NCI-H526 treated with DMSO at 0.1 percent for 48 hours (cell line): ENCODE data around the gene ADD1.

Experiments
- DNase-seq: peaks from one replicate; lab custom pipeline; 2025; lab: John Stamatoyannopoulos, UW

Gene ADD1

DNA sequence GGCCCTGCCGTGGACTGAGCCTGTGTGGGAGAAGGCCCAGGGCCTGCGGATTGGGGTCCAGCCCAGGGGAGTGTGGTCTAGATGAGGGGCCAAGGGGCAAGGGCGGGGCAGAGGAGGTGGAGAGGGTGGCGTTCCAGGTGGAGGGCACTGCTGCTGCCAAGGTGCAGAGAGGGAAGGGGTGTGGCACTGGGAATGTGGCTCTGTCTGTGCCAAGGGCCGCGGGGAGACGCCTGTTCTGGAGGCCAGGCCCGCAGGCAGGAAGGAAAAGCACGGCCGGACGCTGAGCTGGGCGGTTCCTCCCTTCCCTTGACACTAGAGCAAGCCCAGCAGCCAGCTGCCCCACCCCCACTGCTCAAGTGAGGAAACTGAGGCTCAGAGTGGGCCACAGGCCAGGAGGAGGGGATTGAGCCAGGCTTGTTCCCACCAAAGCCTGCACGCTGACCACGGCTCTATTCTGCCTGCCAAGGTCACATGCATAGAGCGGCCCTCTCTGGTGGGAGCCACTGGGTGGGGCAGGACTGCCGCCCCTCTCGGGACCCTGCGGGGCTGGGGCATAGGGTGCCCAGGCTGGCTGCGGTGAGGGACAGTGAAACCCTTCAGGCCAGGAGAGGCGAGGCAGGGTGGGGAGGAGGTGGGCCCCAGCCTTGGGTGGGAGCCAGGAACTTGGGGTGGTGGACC is 37.8 kb upstream of the ADD1 start:
- no peak for DNase-seq

DNA sequence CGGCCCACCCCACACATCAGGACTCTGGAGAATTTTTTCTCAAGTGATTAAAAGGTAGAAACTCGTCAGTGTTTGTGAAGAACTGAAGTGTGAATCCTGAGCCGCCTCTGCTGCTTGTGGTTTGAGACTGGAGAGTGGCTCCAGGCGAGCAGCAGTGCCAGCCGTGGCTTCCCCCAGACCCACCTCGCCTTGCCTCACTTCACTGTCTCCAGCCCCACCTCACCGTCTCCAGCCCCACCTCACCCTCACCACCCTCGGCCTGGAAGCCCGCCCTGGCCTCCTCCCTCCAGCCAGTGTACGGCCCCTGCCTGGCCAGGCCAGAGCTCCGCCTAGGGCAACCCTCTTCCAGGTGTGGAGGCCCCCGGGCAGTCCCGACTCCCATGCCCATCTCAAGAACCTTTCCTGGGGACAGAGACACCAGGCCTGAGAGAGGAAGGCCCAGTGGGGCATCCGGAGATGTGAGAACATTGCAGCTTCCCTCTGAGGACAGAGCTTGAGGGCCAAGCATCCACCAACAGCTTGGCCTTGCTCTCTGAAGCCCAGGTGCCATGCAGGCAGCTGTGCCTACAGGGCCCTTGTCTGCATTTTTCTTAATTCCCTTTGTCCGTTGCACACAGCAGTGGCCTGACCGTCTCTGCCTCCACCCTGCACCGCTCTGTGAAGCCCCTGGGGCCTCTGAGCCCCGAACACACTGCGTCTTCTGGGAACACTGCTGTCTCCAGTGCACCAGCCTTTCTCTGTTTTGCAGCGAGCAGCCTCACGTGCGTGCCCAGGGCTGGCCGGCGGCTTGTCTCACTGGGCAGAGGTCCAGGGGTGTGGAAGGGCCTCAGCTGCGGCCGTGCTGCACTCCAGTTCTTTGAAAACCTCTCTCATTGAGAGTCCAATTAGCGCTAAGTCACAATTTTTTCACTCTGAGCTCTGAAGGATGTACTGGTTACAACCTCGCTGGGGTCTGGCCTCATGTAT is 37.0 kb upstream of the ADD1 start:
- no peak for DNase-seq

DNA sequence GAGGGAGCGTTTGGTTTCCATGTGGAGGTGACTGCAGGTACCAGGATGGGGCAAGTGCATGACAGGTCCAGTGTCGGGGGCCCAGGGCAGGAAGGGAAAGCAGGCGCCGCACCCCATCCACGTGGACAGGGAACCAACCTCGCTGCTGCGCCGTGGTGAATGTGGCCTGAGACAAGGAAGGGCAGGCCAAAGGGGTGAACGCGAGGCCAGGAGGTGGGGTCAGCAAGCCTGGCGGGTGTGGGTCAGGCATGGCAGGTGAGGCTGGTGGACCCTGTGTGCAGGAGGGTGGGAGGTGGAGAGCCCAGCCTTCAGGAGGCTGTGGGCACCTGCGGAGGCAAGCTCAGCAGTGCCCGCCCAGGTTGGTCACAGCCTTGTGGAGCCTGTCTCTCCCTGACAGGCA is 36.1 kb upstream of the ADD1 start:
- no peak for DNase-seq

DNA sequence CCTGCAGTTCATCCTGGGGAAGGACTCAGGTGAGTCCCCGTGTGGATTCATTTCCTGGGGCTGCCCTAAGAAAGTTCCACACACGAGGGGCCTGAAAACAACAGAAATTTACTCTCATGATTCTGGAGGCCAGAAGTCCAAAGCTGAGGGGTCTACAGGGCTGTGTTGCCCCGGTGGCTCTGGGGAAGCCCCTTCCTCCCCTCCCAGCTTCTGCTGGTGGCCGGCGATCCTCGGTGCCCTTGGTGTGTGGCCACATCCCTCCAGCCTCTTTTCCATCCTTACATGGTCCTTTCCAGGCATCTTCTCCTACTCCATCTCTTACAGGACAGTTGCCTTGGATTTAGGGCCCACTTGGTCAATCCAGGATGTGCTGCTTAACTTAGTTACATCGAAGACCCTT is 35.6 kb upstream of the ADD1 start:
- DNase-seq, result no peak

DNA sequence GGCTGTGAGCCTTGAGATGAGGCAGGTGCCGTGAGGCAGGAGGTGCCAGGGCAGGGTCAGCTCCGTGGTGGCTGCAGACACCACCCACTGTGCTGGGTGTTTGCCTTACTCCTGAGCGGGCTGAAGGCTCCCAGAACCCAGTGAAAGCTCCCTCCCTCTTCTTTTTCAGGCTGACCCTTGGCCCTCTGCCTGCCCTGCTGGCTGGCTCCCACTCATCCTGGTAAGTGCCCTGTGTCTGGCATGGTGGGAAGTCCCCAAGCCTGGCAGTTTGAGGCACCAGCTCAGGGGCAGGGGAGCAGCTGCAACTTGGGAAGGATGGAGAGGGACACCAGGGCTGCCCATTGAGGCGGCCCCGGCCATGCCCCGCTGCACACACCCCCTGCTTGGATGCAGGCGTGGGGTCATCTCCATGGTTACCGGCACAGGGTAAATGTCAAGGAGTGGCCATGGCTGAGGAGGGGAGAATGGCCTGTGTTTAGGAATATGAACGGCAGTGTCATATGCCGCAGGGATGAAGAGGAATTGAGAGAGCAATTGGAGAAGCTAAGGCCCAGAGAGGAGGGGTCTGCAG is 33.9 kb upstream of the ADD1 start:
- no peak for DNase-seq

DNA sequence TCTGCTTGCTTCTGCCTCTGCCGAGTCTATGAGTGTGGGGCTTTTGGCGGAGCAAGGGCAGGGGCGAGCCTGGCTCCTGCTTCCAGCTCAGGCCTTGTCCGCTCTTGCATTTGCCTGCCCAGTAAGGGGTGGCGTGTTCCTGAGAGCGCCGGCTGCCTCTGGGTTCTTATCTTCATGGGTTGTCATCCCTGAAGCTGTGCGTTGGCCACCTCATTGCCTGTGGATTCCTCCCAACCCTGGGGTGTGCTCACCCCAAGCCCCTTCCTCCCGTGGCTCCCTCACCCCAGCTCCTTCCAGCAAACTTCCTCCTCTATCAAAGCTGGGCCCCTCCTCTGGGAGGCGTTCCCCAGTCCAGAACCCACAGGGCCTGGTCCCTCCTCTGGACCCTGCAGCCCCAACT is 33.3 kb upstream of the ADD1 start:
- DNase-seq, result no peak

DNA sequence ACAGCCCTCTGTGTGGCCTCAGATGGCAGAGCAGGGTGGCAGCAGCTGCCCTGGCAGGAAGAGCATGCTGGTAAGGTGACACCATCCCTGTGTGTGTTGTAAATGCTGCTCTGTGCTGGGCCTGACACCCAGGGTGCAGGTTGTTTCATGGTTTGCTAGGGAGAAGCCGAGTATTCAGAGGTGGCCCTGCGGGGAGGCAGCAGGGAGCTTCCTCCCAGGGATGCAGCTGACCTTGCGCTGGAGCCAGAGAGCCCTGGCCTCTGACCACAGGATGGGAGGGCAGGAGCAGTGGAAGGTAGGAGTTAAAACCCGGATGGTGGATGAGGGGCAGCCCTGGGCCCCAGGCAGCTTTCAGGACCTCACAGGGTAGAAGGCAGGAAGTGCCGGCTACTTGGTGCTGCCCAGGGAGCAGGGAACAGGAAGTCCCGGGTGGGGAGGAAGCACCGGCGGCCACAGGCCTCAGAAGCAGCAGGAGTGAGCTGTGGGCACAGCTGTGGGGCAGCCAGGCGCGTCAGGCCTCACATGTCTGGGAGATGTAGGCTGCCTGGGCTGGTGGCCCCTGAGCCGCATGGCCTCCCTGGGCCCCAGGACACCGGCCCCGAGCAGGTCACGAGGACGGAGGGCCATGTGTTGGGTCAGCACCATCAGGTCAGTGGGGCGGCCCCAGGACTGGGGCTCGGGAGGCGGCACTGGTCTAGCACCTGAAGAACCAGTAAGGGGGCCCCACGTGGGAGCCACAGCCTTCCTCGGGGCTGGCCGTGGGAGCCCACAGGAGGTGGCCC is 31.6 kb upstream of the ADD1 start:
- DNase-seq, result no peak

DNA sequence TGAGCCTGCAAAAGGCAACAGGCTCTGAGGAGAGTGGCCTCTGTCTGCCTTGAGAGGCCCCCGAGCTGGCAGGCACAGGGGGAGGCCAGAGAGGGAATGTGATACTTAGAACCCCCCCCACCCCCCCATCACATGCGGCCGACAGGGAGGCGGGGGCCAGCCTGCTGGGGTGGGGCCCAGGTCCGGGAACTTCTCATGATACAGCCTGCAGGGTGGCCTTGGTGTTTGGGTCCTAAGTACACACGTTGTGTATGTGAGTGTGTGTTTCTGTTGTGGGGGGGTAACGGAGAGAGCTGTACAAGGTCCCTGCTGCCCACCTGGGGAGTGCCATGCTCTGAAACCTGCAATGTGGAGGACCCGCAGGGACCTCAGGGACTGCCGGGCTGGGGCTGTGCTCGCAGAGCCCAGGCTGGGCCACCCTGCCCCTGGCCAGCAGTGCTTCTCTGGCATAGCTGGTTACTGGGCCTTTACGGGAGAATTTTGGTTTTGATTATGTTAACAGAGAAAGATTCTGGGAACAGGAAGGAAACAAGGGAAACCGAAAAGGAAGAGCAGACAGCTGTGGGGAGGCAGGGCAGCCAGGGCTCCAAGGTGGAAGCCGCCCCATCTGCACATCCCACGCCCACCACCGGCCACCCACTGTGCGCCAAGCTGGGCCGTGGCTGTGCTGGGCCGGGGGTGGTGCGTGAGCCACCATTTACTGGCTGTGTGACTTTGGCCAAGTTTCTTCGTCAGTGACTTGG is 30.9 kb upstream of the ADD1 start:
- no peak for DNase-seq

DNA sequence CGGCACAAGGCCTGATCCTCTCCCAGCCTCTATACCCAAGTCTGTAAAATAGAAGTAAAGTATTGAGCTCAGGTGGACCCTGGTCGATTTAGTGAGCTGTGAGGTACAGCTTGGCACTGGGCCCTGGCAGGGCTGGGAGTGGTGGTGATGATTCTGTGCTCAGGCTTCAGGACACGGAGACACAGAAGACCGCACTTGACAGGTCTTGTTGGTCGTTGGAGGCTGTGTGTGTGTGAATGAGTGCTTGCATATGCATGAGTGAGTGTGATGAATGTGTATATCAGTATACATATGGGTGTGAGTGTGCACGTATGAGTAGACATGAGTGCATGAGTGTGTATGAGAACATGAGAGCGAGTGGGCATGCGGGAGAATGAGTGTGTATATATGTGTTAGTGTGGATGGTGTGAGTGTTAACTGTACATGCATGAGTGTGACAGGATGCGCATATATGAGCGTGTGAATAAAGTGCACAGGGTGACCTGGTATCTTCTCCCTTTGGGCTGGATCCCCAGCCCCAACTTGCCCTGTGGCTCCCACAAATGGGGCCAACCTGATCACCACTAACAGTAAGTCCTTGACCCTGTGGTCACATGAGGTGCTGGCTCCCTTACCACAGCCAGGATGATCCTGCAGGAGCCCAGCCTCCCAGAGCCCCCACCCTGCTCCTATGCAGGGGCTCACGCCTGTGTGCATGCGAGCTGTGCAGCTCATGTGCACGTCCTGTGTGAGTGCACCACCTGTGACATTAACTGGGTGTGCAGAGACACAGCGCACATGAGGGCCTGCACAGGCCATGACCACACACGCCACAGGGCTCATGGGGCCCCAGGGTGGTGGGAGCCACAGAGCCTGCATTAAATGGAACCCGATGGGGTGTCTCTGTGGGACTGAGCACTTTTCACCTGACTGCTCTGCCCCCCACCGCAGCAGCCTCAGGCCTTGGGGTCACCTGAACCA is 29.9 kb upstream of the ADD1 start:
- DNase-seq, result no peak

DNA sequence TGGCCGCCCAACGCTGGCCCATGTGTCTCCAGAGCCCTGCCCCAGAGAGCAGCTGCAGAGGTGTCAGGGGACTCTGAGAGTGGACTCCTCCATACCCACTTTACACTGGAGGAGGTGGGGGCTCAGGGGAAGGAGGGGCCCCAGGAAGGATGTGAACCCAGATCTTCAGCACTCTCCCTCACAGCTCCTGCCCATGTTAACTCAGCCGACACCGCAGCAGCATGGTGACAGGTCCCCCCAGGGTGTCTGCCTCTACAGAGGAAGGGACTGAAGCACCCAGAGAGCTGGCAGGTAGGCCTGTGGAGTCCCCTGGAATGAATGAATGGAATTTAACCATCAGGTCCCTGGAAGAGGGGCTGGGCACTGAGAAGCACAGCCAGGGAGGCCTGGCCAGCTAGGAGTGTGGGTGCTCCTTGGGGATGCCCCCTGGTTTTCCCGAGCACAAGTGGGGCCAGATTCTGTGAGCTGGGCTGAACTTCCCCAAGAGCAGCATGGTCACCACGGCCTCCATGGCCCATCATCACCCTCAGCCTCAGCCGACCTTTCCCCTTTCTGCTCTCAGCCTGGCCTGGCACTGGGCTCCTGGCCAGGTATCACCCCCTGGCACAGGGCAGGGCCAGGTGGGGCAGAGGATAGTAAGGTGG is 28.9 kb upstream of the ADD1 start:
- DNase-seq, result no peak

DNA sequence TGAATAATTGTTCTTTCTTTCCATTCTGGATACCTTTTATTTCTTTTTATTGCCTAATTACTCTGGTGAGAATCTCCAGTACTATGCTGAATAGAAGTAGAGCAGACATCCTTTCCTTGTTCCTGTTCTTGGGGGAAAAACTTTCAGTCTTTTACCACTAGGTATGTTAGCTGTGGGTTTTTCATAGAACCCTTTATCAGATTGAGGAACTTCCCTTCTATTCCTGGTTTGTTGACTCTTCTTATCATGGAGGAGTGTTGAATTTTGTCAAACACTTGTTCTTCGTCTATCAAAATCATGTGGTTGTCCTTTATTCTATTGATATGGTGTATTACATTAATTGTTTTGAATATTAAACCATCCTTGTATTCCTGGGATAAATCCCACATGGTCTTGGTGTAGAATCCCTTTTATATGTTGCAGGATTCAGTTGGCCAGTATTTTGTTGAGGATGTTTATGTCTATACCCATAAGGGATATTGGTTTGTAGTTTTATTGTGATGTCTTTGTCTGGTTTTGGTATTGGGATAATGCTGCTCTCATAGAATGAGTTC is 27.2 kb upstream of the ADD1 start:
- DNase-seq, result no peak

DNA sequence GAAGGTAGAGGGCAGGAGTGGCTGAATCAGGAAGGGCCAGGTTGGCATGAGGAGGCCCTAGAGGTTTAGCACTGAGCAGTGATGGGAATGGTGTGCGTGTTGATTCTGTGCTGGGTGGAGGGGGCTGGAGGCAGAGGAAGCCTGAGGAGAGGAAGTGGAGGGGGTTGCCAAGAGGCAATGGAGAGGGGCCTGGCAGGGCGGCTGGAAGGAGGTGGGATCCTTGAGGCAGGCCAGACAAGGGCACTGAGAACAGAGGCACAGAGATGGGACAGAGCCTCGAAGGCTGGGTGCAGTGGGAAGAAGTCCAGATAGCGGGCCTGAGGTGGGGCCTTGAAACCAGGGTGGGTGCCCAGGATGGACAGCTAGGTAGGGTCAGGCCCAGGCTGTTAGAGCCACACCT is 26.5 kb upstream of the ADD1 start:
- no peak for DNase-seq

DNA sequence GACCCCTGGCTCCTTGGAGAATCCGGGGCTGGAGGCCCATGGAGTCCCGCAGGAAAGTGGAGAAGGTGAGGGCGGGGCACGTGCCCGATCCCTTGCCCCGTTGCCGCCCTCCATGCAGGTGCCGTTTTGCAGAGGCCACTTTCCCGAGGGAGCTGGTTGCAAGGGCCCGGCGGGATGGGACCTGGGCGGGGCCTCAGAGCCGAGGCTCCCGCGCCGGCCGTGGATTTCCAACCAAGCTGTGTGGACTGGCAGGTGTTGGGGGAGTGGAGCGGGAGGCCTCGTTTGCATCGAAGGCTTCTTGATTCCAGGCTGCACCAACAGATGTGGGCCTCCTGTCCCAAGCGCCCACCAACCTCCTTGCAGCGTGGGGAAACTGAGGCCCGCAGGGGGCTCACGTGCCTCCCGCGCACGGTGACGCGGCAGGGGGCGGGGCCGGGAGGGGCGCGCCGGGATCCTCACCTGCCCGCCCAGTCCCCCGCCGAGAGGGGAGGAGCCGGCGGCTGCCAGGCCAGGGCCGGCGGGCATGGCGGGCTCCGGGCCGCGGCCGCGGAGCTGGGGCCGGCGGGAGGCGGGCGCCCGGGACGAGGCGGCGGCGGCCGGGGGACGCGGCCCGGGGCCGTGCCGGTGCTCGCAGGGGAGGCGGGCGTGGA is 25.8 kb upstream of the ADD1 start:
- DNase-seq, result peak; percentile 48

DNA sequence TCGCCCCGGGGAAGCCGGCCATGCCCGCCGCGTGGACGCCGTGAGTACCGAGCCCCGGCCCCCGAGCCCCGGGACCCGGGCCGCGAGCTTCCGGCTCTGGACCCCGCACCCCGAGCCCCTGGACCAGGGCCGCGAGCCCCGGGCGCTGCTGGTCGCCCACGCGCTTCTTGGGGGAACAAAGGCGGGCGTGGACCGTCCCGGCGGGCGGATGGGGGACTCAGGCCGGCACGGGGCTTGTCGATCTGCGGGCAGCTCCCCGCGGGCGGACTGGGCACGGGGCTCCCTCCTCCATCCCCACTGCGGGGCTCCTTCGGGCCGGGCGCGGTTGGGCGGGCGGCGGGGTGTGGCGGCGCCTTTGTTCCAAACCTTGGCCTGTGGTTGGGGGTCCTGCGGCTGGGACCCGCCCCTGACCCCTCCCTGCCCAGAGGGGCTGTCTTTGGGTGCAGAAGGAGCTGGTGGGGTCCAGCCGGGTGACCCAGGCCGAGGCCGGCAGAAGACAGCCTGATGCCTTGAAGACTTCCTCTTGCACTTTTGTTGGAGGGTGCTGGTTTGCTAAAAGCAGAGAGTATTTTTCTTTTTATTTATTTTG is 25.2 kb upstream of the ADD1 start:
- no peak for DNase-seq

DNA sequence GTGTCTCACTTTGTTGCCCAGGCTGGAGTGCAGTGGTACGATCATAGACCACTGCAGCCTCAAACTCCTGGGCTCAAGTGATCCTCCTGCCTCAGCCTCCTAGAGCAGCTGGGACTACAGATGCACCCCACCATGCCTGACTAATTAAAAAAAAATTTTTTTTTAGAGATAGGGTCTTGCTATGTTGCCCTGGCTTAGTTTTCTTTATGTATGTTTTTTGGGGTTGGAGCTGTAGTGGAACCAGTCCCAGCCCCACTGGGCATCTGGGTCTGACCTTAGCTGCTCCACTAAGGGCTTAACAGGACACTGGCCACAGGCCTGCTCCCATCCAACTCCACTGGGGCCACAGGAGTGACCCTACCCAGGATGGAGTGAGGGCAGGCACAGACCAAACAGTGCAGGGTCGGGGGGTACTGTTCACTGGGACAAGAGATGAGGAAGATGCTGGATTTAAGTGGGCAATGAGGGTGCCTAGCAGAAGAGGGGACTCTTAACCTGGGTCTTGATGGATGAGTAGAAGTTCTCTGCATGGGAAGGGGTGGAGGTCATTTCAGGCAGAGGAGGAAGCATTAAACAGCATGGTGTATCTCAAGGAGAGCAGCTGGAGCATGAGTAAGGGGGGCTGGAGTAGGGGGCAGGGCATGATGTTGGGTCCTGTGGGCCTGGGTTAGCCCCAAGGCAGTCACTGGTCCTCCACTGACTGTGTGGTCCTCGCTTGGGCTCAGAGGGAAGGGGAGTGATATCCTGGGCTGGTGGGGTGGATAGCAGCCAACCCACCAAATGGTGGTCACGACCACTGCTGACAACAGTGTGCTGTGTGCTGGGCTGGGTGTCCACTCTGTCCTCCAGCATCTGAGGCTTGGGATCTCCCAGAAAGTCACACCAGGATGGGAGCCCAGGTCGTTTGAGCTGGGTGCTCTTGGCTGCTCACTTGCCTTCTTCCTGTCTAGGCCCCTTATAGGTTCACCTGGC is 24.1 kb upstream of the ADD1 start:
- DNase-seq, result no peak

DNA sequence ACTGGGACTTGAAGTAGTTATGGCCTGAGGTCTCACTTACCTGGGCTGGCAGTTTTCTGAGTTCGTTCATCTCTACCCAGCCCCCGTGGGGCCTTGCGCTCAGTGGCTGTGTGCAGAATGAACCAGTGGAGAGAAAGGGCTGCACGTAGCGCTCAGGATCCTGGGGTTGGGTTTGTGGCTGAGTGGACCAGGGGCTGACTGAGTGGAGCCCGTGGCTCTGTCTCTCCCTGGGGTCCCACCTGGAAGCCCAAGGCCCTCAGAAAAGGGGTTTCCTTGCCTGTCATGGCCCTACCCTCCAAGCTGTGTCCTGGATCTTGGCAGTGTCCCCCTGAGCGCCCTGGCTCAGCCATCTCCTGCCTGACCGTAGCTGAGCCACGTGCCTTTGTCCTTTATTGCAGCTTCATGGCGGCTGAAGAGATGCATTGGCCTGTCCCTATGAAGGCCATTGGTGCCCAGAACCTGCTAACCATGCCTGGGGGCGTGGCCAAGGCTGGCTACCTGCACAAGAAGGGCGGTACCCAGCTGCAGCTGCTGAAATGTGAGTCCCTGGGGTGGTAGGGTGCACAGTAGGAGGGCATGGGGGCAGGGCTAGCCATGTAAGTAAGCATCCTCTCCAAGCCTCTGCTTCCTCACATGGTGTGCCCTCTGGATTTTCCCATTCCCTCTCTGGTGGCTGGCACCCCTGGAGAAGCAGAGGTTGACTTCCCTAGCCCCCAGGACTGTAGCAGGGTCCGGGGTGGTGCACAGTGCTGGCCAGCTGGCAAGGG is 23.2 kb upstream of the ADD1 start:
- DNase-seq, result no peak
